GM23248 (cell line): Measurements from ENCODE around the gene EFS. TPM values are rescaled to one million over a fixed set of nuclear protein-coding genes. Genes with fewer than 3 reads are reported as not detected.
"Not testable (repeated sequence)": the region's sequence is repeated elsewhere in the genome, so short reads cannot be mapped to it uniquely, and the experiment has no call there.

Experiments used
- DNase-seq: peaks from one replicate; pipeline ENCODE4 v3.0.0-alpha.2; 2015
- H2AFZ ChIP-seq: fragments of 200-600 bp; sonication (generic); 2 replicates; pipeline ENCODE4 v1.6.1; 2016; ENCODE audit warnings: antibody characterized with exemption
- H3F3A ChIP-seq: fragments of 200-600 bp; sonication (generic); 2 replicates; pipeline ENCODE4 v1.6.1; 2016; ENCODE audit warnings: mild to moderate bottlenecking, antibody characterized with exemption, mixed run types; ENCODE audit not compliant: insufficient read depth
- H3K27ac ChIP-seq: fragments of 200-600 bp; sonication (generic); 2 replicates; pipeline ENCODE4 v1.5.1; 2016; ENCODE audit warnings: mild to moderate bottlenecking
- H3K27me3 ChIP-seq: fragments of 200-600 bp; sonication (generic); replicated peaks from 2 replicates; pipeline ENCODE4 v1.6.1; 2016; ENCODE audit warnings: mild to moderate bottlenecking; ENCODE audit not compliant: insufficient read depth
- H3K36me3 ChIP-seq: fragments of 200-600 bp; sonication (generic); 2 replicates; pipeline ENCODE4 v1.6.1; 2016; ENCODE audit warnings: low read depth, mild to moderate bottlenecking
- H3K4me1 ChIP-seq: fragments of 200-600 bp; sonication (generic); 2 replicates; pipeline ENCODE4 v1.6.1; 2016; ENCODE audit warnings: mild to moderate bottlenecking; ENCODE audit not compliant: insufficient read depth
- H3K4me2 ChIP-seq: fragments of 200-600 bp; sonication (generic); one replicate; pipeline ENCODE4 v1.6.1; 2016; ENCODE audit warnings: mild to moderate bottlenecking; ENCODE audit not compliant: unreplicated experiment
- H3K4me3 ChIP-seq: fragments of 200-600 bp; sonication (generic); 2 replicates; pipeline ENCODE4 v1.5.1; 2016; ENCODE audit warnings: mild to moderate bottlenecking
- H3K79me2 ChIP-seq: fragments of 200-600 bp; sonication (generic); 2 replicates; pipeline ENCODE4 v1.6.1; 2016; ENCODE audit warnings: mild to moderate bottlenecking; ENCODE audit not compliant: insufficient read depth
- H3K9ac ChIP-seq: fragments of 200-600 bp; sonication (generic); 2 replicates; pipeline ENCODE4 v1.6.1; 2016; ENCODE audit warnings: mild to moderate bottlenecking
- H3K9me2 ChIP-seq: fragments of 200-600 bp; sonication (generic); 2 replicates; pipeline ENCODE4 v1.6.1; 2016; ENCODE audit warnings: mixed run types, mild to moderate bottlenecking, moderate library complexity; ENCODE audit not compliant: insufficient read depth
- H3K9me3 ChIP-seq: fragments of 200-600 bp; sonication (generic); one replicate; pipeline ENCODE4 v1.6.1; 2017; ENCODE audit warnings: low read depth
- H4K20me1 ChIP-seq: fragments of 200-600 bp; sonication (generic); 2 replicates; pipeline ENCODE4 v1.6.0; 2016; ENCODE audit not compliant: insufficient read depth
- EZH2 ChIP-seq: fragments of 200-600 bp; sonication (generic); IDR thresholded peaks from 2 replicates; pipeline ENCODE4 v1.6.1; 2018; ENCODE audit warnings: antibody characterized with exemption, mild to moderate bottlenecking; ENCODE audit not compliant: insufficient read depth, poor library complexity, severe bottlenecking
- EZH2phosphoT487 ChIP-seq: fragments of 200-600 bp; sonication (generic); IDR thresholded peaks from 2 replicates; pipeline ENCODE4 v1.6.1; 2018; ENCODE audit warnings: antibody characterized with exemption, moderate library complexity, mild to moderate bottlenecking, low read depth; ENCODE audit not compliant: insufficient read depth
- WGBS, 2 experiments: methylation state at CpG; one replicate each; pipeline ENCODE4 v1.1.6; 2015 to 2017; ENCODE audit warnings: low lambda C conversion rate in 2 of 2, low coverage in 1 of 2; ENCODE audit errors: missing lambda C conversion rate in 2 of 2; 5-methylcytosine and 5-hydroxymethylcytosine counted together
- in situ Hi-C: fragments of 300-500 bp; cut with MboI; formaldehyde crosslinking; loops from 2 replicates; pipeline ENCODE4 v1.15.0; 2020
- polyA plus RNA-seq: library from polyadenylated mRNA; unstranded; fragments of >200 nt; fragmentation: Nextera tagmentation; extraction: Ambion mirVana; gene quantifications from 2 replicates; pipeline ENCODE4 v1.2.1, GENCODE V29; 2016
- total RNA-seq: library from RNA; depleted of rRNA; stranded (reverse); fragments of >200 nt; shearing (Covaris generic); gene quantifications from 2 replicates; pipeline ENCODE4 v1.2.3, GENCODE V29; 2014

EFS gene
- total and polyA plus RNA-seq, 2 experiments from 2014 or later: 4.2 to 17.3 TPM

DNA sequence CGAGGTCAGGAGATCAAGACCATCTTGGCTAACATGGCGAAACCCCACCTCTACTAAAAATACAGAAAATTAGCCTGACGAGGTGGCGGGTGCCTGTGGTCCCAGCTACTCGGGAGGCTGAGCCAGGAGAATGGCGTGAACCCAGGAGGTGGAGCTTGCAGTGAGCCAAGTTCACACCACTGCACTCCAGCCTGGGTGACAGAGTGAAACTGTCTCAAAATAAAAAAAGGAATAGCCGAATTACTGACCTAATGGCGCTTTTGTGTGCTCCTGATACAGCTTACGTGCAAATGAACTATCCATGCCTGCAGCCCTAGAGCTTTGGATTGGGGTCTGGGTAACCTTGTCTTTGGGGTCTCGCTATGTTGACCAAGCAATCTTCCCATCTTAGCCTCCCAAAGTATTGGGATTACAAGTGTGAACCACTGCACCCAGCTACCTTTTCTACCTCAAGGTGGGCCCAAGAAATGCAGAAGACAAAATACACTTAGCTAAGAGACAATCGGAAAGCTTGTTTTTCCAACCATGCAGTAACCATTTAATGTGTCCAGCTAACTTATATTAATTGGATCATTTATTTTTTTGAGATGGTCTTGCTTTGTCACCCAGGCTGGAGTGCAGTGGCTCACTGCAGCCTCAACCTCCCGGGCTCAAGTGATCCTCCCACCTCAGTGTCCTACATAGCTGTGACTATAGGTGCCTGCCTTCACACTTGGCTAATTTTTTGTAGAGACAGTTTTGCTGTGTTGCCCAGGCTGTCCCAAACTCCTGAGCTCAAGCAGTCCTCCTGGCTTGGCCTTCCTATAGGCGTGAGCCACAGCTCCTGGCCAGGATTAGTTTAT lies 38.3 kb downstream of the EFS start:
- no peak overlapping the region for H3K9ac ChIP-seq
- WGBS, 2 experiments: 54 to 55% methylated on average over 13 of the region's 13 CpGs
- no peaks in the 10 kb centered on the region for H4K20me1 ChIP-seq
- H3K9me3 ChIP-seq: no peaks in the 10 kb centered on the region
- no peak for TF ChIP-seq EZH2phosphoT487
- no peak for TF ChIP-seq EZH2
- H3K4me1 ChIP-seq: peaks cover 8% of the 10 kb centered on the region
- no peak overlapping the region for H3K4me3 ChIP-seq
- peaks cover 28% of the 10 kb centered on the region for H3K36me3 ChIP-seq
- peaks cover 40% of the 10 kb centered on the region for H3F3A ChIP-seq
- H3K27ac ChIP-seq: no peak overlapping the region
- H3K79me2 ChIP-seq: peaks cover 31% of the 10 kb centered on the region
- in situ Hi-C loops: no loop called here
- no peak for DNase-seq
- no peaks in the 10 kb centered on the region; the same call in 1 of the 2 replicates for H3K27me3 ChIP-seq
- no peaks in the 10 kb centered on the region for H3K9me2 ChIP-seq
- no peak overlapping the region for H3K4me2 ChIP-seq
- H2AFZ ChIP-seq: no peak overlapping the region

DNA sequence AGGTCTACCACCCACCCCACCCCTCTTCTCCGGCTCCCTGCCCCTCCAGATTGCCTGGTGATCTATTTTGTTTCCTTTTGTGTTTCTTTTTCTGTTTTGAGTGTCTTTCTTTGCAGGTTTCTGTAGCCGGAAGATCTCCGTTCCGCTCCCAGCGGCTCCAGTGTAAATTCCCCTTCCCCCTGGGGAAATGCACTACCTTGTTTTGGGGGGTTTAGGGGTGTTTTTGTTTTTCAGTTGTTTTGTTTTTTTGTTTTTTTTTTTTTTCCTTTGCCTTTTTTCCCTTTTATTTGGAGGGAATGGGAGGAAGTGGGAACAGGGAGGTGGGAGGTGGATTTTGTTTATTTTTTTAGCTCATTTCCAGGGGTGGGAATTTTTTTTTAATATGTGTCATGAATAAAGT lies 39.2 kb downstream of the EFS start:
- H4K20me1 ChIP-seq, H3K9me2 ChIP-seq, H3K4me2 ChIP-seq, H3K27ac ChIP-seq, H3K9me3 ChIP-seq, H3K4me1 ChIP-seq, H2AFZ ChIP-seq, DNase-seq, H3K4me3 ChIP-seq, H3K27me3 ChIP-seq, H3K9ac ChIP-seq, in situ Hi-C loops: not testable (repeated sequence)
- H3K36me3 ChIP-seq: peaks cover 28% of the 10 kb centered on the region
- H3K79me2 ChIP-seq: peaks cover 31% of the 10 kb centered on the region
- WGBS, 2 experiments: 98 to 99% methylated on average over 5 of the region's 5 CpGs
- H3F3A ChIP-seq: peaks cover 40% of the 10 kb centered on the region

- H3K4me3 ChIP-seq: no peak overlapping the region
- WGBS, 2 experiments: 85 to 89% methylated on average over 7 of the region's 7 CpGs
- H3K27me3 ChIP-seq: no peaks in the 10 kb centered on the region
- H3K4me2 ChIP-seq: no peak overlapping the region
- H3K9me2 ChIP-seq: no peaks in the 10 kb centered on the region
- H3F3A ChIP-seq: peaks cover 47% of the 10 kb centered on the region
- H3K9me3 ChIP-seq: no peaks in the 10 kb centered on the region
- DNase-seq: no peak
- in situ Hi-C loops: no loop called here
- no peak overlapping the region for H3K27ac ChIP-seq
- peaks cover 28% of the 10 kb centered on the region for H3K36me3 ChIP-seq
- peaks cover 8% of the 10 kb centered on the region for H3K4me1 ChIP-seq
- peaks cover 31% of the 10 kb centered on the region for H3K79me2 ChIP-seq
- no peak overlapping the region for H3K9ac ChIP-seq
- TF ChIP-seq EZH2 (no peak), EZH2phosphoT487 (no peak)
- no peaks in the 10 kb centered on the region for H4K20me1 ChIP-seq
- no peak overlapping the region for H2AFZ ChIP-seq
These were observed 40.0 kb downstream of the EFS start for GRCh38 chr14:23324993-23325392.

DNA sequence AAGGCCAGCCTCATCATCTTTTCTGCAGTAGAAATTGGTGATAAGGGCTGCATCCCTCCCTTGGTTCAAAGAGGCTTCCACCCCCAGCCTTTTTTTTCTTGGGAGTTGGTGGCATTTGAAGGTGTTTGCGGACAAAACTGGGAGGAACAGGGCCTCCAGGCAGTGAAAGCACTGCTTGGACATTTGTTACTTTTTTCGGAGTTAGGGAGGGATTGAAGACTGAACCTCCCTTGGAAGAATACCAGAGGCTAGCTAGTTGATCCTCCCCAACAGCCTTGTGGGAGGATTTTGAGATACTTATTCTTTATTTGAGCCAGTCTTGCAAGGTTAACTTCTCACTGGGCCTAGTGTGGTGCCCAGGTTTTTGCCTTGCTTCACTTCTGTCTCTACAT lies 40.5 kb downstream of the EFS start:
- TF ChIP-seq EZH2: no peak
- no peak for TF ChIP-seq EZH2phosphoT487
- Histone ChIP-seq H3K27me3 (no peaks in the 10 kb centered on the region), H3K36me3 (peaks cover 30% of the 10 kb centered on the region), H3K9me3 (no peaks in the 10 kb centered on the region), H3K9ac (no peak overlapping the region), H3K27ac (no peak overlapping the region), H3K79me2 (peaks cover 31% of the 10 kb centered on the region), H3K9me2 (no peaks in the 10 kb centered on the region), H3K4me2 (no peak overlapping the region), H3K4me3 (no peak overlapping the region), H3K4me1 (peaks cover 8% of the 10 kb centered on the region), H2AFZ (no peak overlapping the region), H3F3A (peaks cover 53% of the 10 kb centered on the region), H4K20me1 (no peaks in the 10 kb centered on the region)
- DNase-seq: no peak
- in situ Hi-C loops: no loop called here
- WGBS, 2 experiments: 65 to 66% methylated on average over 2 of the region's 2 CpGs
